Vagina (tissue), 2 donors: ENCODE measurements around the gene NBPF26. TPM values are rescaled to one million over a fixed set of nuclear protein-coding genes. Genes with fewer than 3 reads are reported as not detected.
"Not testable (repeated sequence)": the region's sequence is repeated elsewhere in the genome, so short reads cannot be mapped to it uniquely, and the experiment has no call there.

Experiments used
- DNase-seq, 2 donors: peaks; one replicate each; pipeline ENCODE4 v3.0.0-alpha.2; 2017; ENCODE audit errors: extremely low spot score in 2 of 2
- H3K27ac ChIP-seq: fragments of 200-600 bp; sonication (generic); one replicate; pipeline ENCODE4 v1.5.1; 2019
- H3K27me3 ChIP-seq: fragments of 200-600 bp; sonication (generic); one replicate; pipeline ENCODE4 v1.5.1; 2019
- H3K36me3 ChIP-seq, 2 donors: fragments of 200-600 bp; sonication (generic); one replicate each; pipeline ENCODE4 v1.5.1; 2017 to 2019
- H3K4me1 ChIP-seq: fragments of 200-600 bp; sonication (generic); one replicate; pipeline ENCODE4 v1.5.1; 2019
- H3K4me3 ChIP-seq, 2 donors: fragments of 200-600 bp; sonication (generic); 1 replicate in 1 of 2; 2 replicates in 1 of 2; pipeline ENCODE4 v1.5.1; 2016 to 2019
- H3K9me3 ChIP-seq: fragments of 200-600 bp; sonication (generic); one replicate; pipeline ENCODE4 v1.5.1; 2019
- intact Hi-C: fragments of 100-400 bp; cut with DNase I; formaldehyde crosslinking; loops from one replicate; pipeline ENCODE4 v1.15.1; 2023
- total RNA-seq: library from RNA; depleted of rRNA; stranded (reverse); fragments of >200 nt; gene quantifications from one replicate; pipeline ENCODE4 v1.2.3, GENCODE V29; 2016

Gene NBPF26
- total RNA-seq, result 10.8 TPM

GRCh38 chr1:120723715-120724402 lies at the start of gene NBPF26:
Gene NBPF26 (plus strand): TSS chr1:120723945.
- H3K36me3 ChIP-seq, intact Hi-C loops, H3K4me1 ChIP-seq, H3K27me3 ChIP-seq, H3K9me3 ChIP-seq, DNase-seq: not testable (repeated sequence)
- peak within 1 kb of the TSS in 1 of 2 donors; percentile 81 for H3K4me3 ChIP-seq
- peak within 1 kb of the TSS; percentile 89 for H3K27ac ChIP-seq

- H3K9me3 ChIP-seq, H3K4me3 ChIP-seq, H3K27me3 ChIP-seq, DNase-seq, H3K36me3 ChIP-seq, H3K27ac ChIP-seq, H3K4me1 ChIP-seq, intact Hi-C loops: not testable (repeated sequence)
Measured at GRCh38 chr1:120680106-120680819, 43.5 kb upstream of the NBPF26 start.

- DNase-seq, H3K27ac ChIP-seq, H3K27me3 ChIP-seq, H3K4me3 ChIP-seq, H3K36me3 ChIP-seq, intact Hi-C loops, H3K9me3 ChIP-seq, H3K4me1 ChIP-seq: not testable (repeated sequence)
Measured at GRCh38 chr1:120680938-120681337, 42.8 kb upstream of the NBPF26 start.

- H3K9me3 ChIP-seq, intact Hi-C loops, H3K27ac ChIP-seq, H3K36me3 ChIP-seq, H3K4me1 ChIP-seq, H3K4me3 ChIP-seq, DNase-seq, H3K27me3 ChIP-seq: not testable (repeated sequence)
Measured at GRCh38 chr1:120684397-120684796, 39.3 kb upstream of the NBPF26 start.

- DNase-seq, intact Hi-C loops, H3K4me3 ChIP-seq, H3K36me3 ChIP-seq, H3K4me1 ChIP-seq, H3K9me3 ChIP-seq, H3K27ac ChIP-seq, H3K27me3 ChIP-seq: not testable (repeated sequence)
Measured at GRCh38 chr1:120685622-120686021, 38.1 kb upstream of the NBPF26 start.

GRCh38 chr1:120687250-120687649 lies 36.5 kb upstream of the NBPF26 start:
- intact Hi-C loops, H3K27me3 ChIP-seq, H3K27ac ChIP-seq, H3K4me3 ChIP-seq, H3K9me3 ChIP-seq, DNase-seq, H3K36me3 ChIP-seq, H3K4me1 ChIP-seq: not testable (repeated sequence)

- H3K27me3 ChIP-seq, H3K4me1 ChIP-seq, intact Hi-C loops, H3K27ac ChIP-seq, H3K9me3 ChIP-seq, DNase-seq, H3K36me3 ChIP-seq: not testable (repeated sequence)
- H3K4me3 ChIP-seq, result peak overlapping the region in 1 of 2 donors; percentile 37
Measured at GRCh38 chr1:120700807-120701562, 22.8 kb upstream of the NBPF26 start.

- H3K36me3 ChIP-seq, H3K27ac ChIP-seq, DNase-seq, intact Hi-C loops, H3K27me3 ChIP-seq, H3K9me3 ChIP-seq, H3K4me1 ChIP-seq: not testable (repeated sequence)
- peak overlapping the region in 1 of 2 donors; percentile 81 for H3K4me3 ChIP-seq
Measured at GRCh38 chr1:120723358-120723714, 409 bp upstream of the NBPF26 start.

- H3K36me3 ChIP-seq, H3K9me3 ChIP-seq, intact Hi-C loops, DNase-seq, H3K4me1 ChIP-seq, H3K27me3 ChIP-seq: not testable (repeated sequence)
- H3K4me3 ChIP-seq, result peak overlapping the region in 1 of 2 donors; percentile 81
- H3K27ac ChIP-seq, result peak overlapping the region; percentile 89
Measured at GRCh38 chr1:120724507-120724906, 762 bp downstream of the NBPF26 start.

GRCh38 chr1:120728811-120729210 lies 5.1 kb downstream of the NBPF26 start:
- H3K4me1 ChIP-seq, H3K27ac ChIP-seq, H3K27me3 ChIP-seq, DNase-seq, H3K4me3 ChIP-seq, H3K36me3 ChIP-seq, H3K9me3 ChIP-seq, intact Hi-C loops: not testable (repeated sequence)

GRCh38 chr1:120769090-120769489 lies 45.3 kb downstream of the NBPF26 start:
- H3K27me3 ChIP-seq, intact Hi-C loops, DNase-seq: not testable (repeated sequence)

GRCh38 chr1:120805452-120805851 lies 81.7 kb downstream of the NBPF26 start:
- H3K27me3 ChIP-seq, intact Hi-C loops, H3K27ac ChIP-seq, H3K4me3 ChIP-seq, H3K36me3 ChIP-seq, H3K9me3 ChIP-seq, DNase-seq, H3K4me1 ChIP-seq: not testable (repeated sequence)

More at GRCh38 chr1:120769090-120769489, 45.3 kb downstream of the NBPF26 start:
- H3K9me3 ChIP-seq, H3K4me1 ChIP-seq, H3K36me3 ChIP-seq, H3K27ac ChIP-seq, H3K4me3 ChIP-seq: not testable (repeated sequence)
